Type B pancreatic cell (in vitro differentiated cells): ENCODE measurements around the gene LTBP3. TPM values are rescaled to one million over a fixed set of nuclear protein-coding genes. Genes with fewer than 3 reads are reported as not detected.

Source experiments
- DNase-seq: peaks from one replicate; pipeline ENCODE4 v3.0.0; 2021; ENCODE audit warnings: mixed read lengths; ENCODE audit not compliant: unreplicated experiment; ENCODE audit errors: extremely low spot score
- H3K27ac Mint-ChIP-seq: 2 replicates; pipeline ENCODE4 v1.8.0; 2021; ENCODE audit warnings: mild to moderate bottlenecking, mixed read lengths
- H3K27me3 Mint-ChIP-seq: 2 replicates; pipeline ENCODE4 v1.8.0; 2021; ENCODE audit warnings: mixed read lengths
- H3K36me3 Mint-ChIP-seq: 2 replicates; pipeline ENCODE4 v1.8.0; 2021; ENCODE audit warnings: mixed read lengths
- H3K4me1 Mint-ChIP-seq: one replicate; pipeline ENCODE4 v1.8.0; 2021; ENCODE audit warnings: mixed read lengths; ENCODE audit not compliant: unreplicated experiment
- H3K4me3 Mint-ChIP-seq: 2 replicates; pipeline ENCODE4 v1.8.0; 2021; ENCODE audit warnings: mild to moderate bottlenecking, mixed read lengths
- H3K9me3 Mint-ChIP-seq: 2 replicates; pipeline ENCODE4 v1.8.0; 2021; ENCODE audit warnings: mixed read lengths
- CTCF ChIP-seq: fragments of 200-600 bp; sonication (generic); conservative IDR thresholded peaks from 2 replicates; pipeline ENCODE4 v1.5.0; 2021; ENCODE audit warnings: antibody characterized with exemption, mild to moderate bottlenecking
- total RNA-seq: library from RNA; stranded (reverse); gene quantifications from 2 replicates; pipeline ENCODE4 v1.2.1, GENCODE V29; 2021; ENCODE audit warnings: low replicate concordance

The LTBP3 gene
- total RNA-seq, 1 donor from 2014 or later = 71.8 TPM

- Mint-ChIP-seq H3K4me1 (peaks cover 27% of the 10 kb centered on the region), H3K27me3 (peaks cover 2% of the 10 kb centered on the region), H3K4me3 (peak overlapping the region; percentile 74), H3K27ac (peak overlapping the region; percentile 92), H3K9me3 (no peaks in the 10 kb centered on the region), H3K36me3 (no peaks in the 10 kb centered on the region)
- DNase-seq = no peak
- no peak for TF ChIP-seq CTCF
Measured at GRCh38 chr11:65560555-65561418, 2.6 kb upstream of the LTBP3 start.

- no peaks in the 10 kb centered on the region for H3K9me3 Mint-ChIP-seq
- peak overlapping the region; percentile 92 for H3K27ac Mint-ChIP-seq
- H3K27me3 Mint-ChIP-seq = peaks cover 2% of the 10 kb centered on the region
- peak overlapping the region; percentile 74 for H3K4me3 Mint-ChIP-seq
- no peaks in the 10 kb centered on the region for H3K36me3 Mint-ChIP-seq
- DNase-seq = no peak
- no peak for TF ChIP-seq CTCF
- peaks cover 34% of the 10 kb centered on the region for H3K4me1 Mint-ChIP-seq
Measured at GRCh38 chr11:65559951-65560537, 1.9 kb upstream of the LTBP3 start.

GRCh38 chr11:65559535-65559934 lies 1.4 kb upstream of the LTBP3 start:
- Mint-ChIP-seq H3K4me3 (peak overlapping the region; percentile 71), H3K27me3 (peaks cover 2% of the 10 kb centered on the region), H3K27ac (peak overlapping the region; percentile 92), H3K36me3 (no peaks in the 10 kb centered on the region), H3K9me3 (no peaks in the 10 kb centered on the region), H3K4me1 (peaks cover 39% of the 10 kb centered on the region)
- no peak for DNase-seq
- TF ChIP-seq CTCF = no peak

- peaks cover 42% of the 10 kb centered on the region for H3K4me1 Mint-ChIP-seq
- no peak for DNase-seq
- H3K9me3 Mint-ChIP-seq = no peaks in the 10 kb centered on the region
- no peak for TF ChIP-seq CTCF
- peaks cover 2% of the 10 kb centered on the region for H3K27me3 Mint-ChIP-seq
- peak overlapping the region; percentile 92 for H3K27ac Mint-ChIP-seq
- peak overlapping the region; percentile 74 for H3K4me3 Mint-ChIP-seq
- H3K36me3 Mint-ChIP-seq = no peaks in the 10 kb centered on the region
Measured at GRCh38 chr11:65558930-65559509, 861 bp upstream of the LTBP3 start.

- Mint-ChIP-seq H3K4me1 (peaks cover 49% of the 10 kb centered on the region), H3K36me3 (peaks cover 2% of the 10 kb centered on the region), H3K9me3 (no peaks in the 10 kb centered on the region), H3K27me3 (peaks cover 2% of the 10 kb centered on the region), H3K27ac (peak overlapping the region; percentile 89), H3K4me3 (peak overlapping the region; percentile 86)
- no peak for TF ChIP-seq CTCF
- no peak for DNase-seq
Measured at GRCh38 chr11:65557280-65558001, 718 bp downstream of the LTBP3 start.
